Tibial nerve (tissue), 4 donors: ENCODE measurements around the gene RFPL1. TPM values are rescaled to one million over a fixed set of nuclear protein-coding genes. Genes with fewer than 3 reads are reported as not detected.
"Not testable (repeated sequence)": the region's sequence is repeated elsewhere in the genome, so short reads cannot be mapped to it uniquely, and the experiment has no call there.

ENCODE experiments used
- DNase-seq, 2 donors: peaks; one replicate each; pipeline ENCODE4 v3.0.0-alpha.2; 2019; ENCODE audit warnings: low spot score in 2 of 2
- H3K27ac ChIP-seq, 4 donors: fragments of 200-600 bp; sonication (generic) in 3 of 4; one replicate each; pipeline ENCODE4 v1.5.1; 2017 to 2019; ENCODE audit warnings: mild to moderate bottlenecking in 1 of 4
- H3K27me3 ChIP-seq, 2 donors: fragments of 200-600 bp; sonication (generic) in 1 of 2; one replicate each; pipeline versions ENCODE4 v1.5.1 to v1.6.0; 2017 to 2019
- H3K36me3 ChIP-seq, 3 donors: fragments of 200-600 bp; sonication (generic); one replicate each; pipeline ENCODE4 v1.5.1; 2018 to 2019
- H3K4me1 ChIP-seq, 4 donors: fragments of 200-600 bp; sonication (generic) in 3 of 4; one replicate each; pipeline ENCODE4 v1.5.1; 2017 to 2019
- H3K4me3 ChIP-seq, 4 donors: fragments of 200-600 bp; sonication (generic) in 3 of 4; one replicate each; pipeline ENCODE4 v1.5.1; 2017 to 2019; ENCODE audit warnings: mild to moderate bottlenecking in 1 of 4, moderate library complexity in 1 of 4
- H3K9me3 ChIP-seq, 4 donors: fragments of 200-600 bp; sonication (generic) in 3 of 4; one replicate each; pipeline ENCODE4 v1.5.1; 2017 to 2019
- EP300 ChIP-seq, 2 donors: sonication (generic); formaldehyde crosslinking; IDR thresholded peaks; one replicate each; pipeline ENCODE4 v1.6.1; 2017; ENCODE audit warnings: antibody characterized with exemption in 2 of 2, mild to moderate bottlenecking in 1 of 2
- POLR2A ChIP-seq, 2 donors: fragments of 450-650 bp; IDR thresholded peaks; one replicate each; pipeline ENCODE4 v1.6.1; 2017; ENCODE audit warnings: antibody characterized with exemption in 2 of 2, mild to moderate bottlenecking in 2 of 2, moderate library complexity in 2 of 2
- WGBS, 2 donors: methylation state at CpG; one replicate each; pipeline ENCODE4 v1.1.5; 2018; 5-methylcytosine and 5-hydroxymethylcytosine counted together
- total RNA-seq, 4 donors: library from RNA; depleted of rRNA; stranded (reverse); fragments of >200 nt; gene quantifications; one replicate each; pipeline ENCODE4 v1.1.0, GENCODE V29; 2016
- TF ChIP-seq, protein P1 (sequence below), 5 experiments: fragments of 200-600 bp in 3 of 5; fragments of 450-650 bp in 2 of 5; sonication (generic) in 3 of 5; IDR thresholded peaks; one replicate each; pipeline ENCODE4 v1.5.1; 2016 to 2019; ENCODE audit warnings: antibody characterized with exemption in 5 of 5, mild to moderate bottlenecking in 3 of 5, moderate library complexity in 2 of 5

Gene RFPL1
- total RNA-seq = not detected

DNA sequence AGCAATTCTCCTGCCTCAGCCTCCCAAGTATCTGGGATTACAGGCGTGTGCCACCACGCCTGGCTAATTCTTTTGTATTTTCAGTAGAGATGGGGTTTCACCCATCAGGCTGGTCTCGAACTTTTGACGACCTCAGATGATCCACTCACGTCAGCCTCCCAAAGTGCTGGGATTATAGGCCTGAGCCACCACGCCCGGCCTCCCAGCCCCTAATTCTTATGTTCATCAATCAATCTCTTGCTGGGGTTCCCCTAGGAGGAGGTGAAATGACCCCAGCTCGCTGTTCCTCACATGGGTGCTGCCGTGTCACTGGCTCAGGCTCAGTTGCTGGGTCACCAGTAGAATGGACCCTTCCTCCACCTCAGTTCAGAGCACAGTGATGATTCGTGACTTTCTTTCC, at the start of gene RFPL1:
RFPL1 (plus strand) TSS at position 301 of the 400 bp plus-strand sequence.
- not testable (repeated sequence) for H3K4me3 ChIP-seq, DNase-seq, H3K36me3 ChIP-seq, H3K4me1 ChIP-seq, H3K9me3 ChIP-seq, H3K27ac ChIP-seq
- peaks cover 0 to 21% of the 10 kb centered on the region in 2 donors for H3K27me3 ChIP-seq
- WGBS, 2 donors = 91% methylated on average over 10 of the region's 10 CpGs

- 24 to 25% methylated on average over 9 of the region's 9 CpGs for WGBS, 2 donors
- H3K36me3 ChIP-seq = peaks cover 0 to 18% (median 0%) of the 10 kb centered on the region in 3 donors
- TF ChIP-seq, protein P1, sequence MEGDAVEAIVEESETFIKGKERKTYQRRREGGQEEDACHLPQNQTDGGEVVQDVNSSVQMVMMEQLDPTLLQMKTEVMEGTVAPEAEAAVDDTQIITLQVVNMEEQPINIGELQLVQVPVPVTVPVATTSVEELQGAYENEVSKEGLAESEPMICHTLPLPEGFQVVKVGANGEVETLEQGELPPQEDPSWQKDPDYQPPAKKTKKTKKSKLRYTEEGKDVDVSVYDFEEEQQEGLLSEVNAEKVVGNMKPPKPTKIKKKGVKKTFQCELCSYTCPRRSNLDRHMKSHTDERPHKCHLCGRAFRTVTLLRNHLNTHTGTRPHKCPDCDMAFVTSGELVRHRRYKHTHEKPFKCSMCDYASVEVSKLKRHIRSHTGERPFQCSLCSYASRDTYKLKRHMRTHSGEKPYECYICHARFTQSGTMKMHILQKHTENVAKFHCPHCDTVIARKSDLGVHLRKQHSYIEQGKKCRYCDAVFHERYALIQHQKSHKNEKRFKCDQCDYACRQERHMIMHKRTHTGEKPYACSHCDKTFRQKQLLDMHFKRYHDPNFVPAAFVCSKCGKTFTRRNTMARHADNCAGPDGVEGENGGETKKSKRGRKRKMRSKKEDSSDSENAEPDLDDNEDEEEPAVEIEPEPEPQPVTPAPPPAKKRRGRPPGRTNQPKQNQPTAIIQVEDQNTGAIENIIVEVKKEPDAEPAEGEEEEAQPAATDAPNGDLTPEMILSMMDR (IDR thresholded peaks at IDR 0.05) = no peak
- no peak for TF ChIP-seq POLR2A (IDR thresholded peaks at IDR 0.05)
- TF ChIP-seq EP300 (IDR thresholded peaks at IDR 0.05) = no peak
- peak overlapping the region; percentile 32 to 90 (median 87) for H3K27ac ChIP-seq
- H3K4me1 ChIP-seq = peaks cover 0 to 39% (median 26%) of the 10 kb centered on the region in 4 donors
- H3K4me3 ChIP-seq = peak overlapping the region; percentile 49 to 85 (median 77)
- no peaks in the 10 kb centered on the region for H3K9me3 ChIP-seq
- H3K27me3 ChIP-seq = no peaks in the 10 kb centered on the region
- DNase-seq = no peak
Measured at GRCh38 chr22:29388759-29389090, 49.7 kb upstream of the RFPL1 start.

GRCh38 chr22:29390270-29390669, 48.1 kb upstream of the RFPL1 start:
- 94 to 95% methylated on average over 6 of the region's 6 CpGs for WGBS, 2 donors
- Histone ChIP-seq H3K4me3 (no peak overlapping the region), H3K27me3 (no peaks in the 10 kb centered on the region), H3K27ac (no peak overlapping the region), H3K4me1 (peaks cover 0 to 33% (median 23%) of the 10 kb centered on the region in 4 donors), H3K36me3 (peaks cover 0 to 3% (median 0%) of the 10 kb centered on the region in 3 donors), H3K9me3 (no peaks in the 10 kb centered on the region)
- DNase-seq = no peak
- TF ChIP-seq, protein P1 (IDR thresholded peaks at IDR 0.05) = no peak
- TF ChIP-seq EP300 (IDR thresholded peaks at IDR 0.05) = no peak
- TF ChIP-seq POLR2A (IDR thresholded peaks at IDR 0.05) = no peak

DNA sequence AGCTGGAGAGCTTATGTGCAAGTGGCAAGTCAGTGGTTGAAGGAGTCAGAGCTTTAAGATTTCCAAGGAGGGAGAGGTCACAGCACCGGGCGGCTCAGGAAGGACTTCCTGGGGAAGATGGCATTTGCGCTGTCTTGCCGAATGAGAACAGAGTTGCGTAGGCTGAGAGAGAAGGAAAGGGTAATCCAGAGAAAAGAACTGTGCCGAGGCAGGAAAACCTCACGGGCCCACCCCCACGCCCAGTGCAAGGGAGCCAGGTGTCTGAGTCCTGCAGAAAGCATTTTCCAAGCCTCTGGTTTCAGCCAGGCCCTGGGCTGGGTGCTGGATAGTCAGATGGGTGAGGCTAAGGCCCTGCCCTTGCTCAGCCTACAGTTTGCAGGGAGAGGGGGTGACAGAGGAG, 46.8 kb upstream of the RFPL1 start:
- Histone ChIP-seq H3K4me1 (peaks cover 0 to 22% (median 19%) of the 10 kb centered on the region in 4 donors), H3K27ac (no peak overlapping the region), H3K4me3 (no peak overlapping the region), H3K9me3 (no peaks in the 10 kb centered on the region), H3K27me3 (no peaks in the 10 kb centered on the region), H3K36me3 (no peaks in the 10 kb centered on the region)
- no peak for DNase-seq
- WGBS, 2 donors = 63 to 70% methylated on average over 8 of the region's 8 CpGs
- TF ChIP-seq POLR2A (IDR thresholded peaks at IDR 0.05) (no peak), EP300 (IDR thresholded peaks at IDR 0.05) (no peak)
- TF ChIP-seq, protein P1 (IDR thresholded peaks at IDR 0.05) = no peak

DNA sequence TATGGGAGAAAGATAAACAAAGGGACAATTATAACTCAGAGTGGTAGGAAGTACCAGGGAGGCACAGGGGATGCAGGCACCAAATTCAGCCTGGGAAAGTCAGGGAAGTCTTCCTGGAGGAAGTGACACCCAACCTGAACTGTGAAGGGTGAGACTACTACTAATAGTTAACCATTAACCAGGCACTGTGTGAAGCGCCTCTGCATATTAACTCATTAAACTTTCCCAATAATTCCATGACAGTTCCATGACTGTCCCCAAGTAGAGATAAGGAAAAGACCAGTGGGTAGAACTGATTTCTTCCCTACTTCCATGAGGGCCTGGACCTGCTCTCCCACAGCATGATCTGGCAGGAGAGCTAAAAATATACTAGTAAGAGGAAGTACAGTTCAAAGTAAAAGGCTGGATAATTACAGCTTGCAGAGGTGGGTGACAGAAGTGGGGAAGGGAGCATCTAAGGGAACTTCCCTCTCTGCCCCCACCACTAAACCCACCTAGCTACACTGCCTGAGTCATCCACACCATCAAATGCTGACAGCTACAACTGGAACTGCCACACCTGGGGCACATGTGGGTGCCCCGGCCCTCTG, 45.3 kb upstream of the RFPL1 start:
- Histone ChIP-seq H3K4me3 (no peak overlapping the region), H3K27ac (no peak overlapping the region), H3K9me3 (no peaks in the 10 kb centered on the region), H3K4me1 (peaks cover 0 to 9% (median 7%) of the 10 kb centered on the region in 4 donors), H3K36me3 (no peaks in the 10 kb centered on the region), H3K27me3 (no peaks in the 10 kb centered on the region)
- 75 to 85% methylated on average over 2 of the region's 2 CpGs for WGBS, 2 donors
- no peak for TF ChIP-seq POLR2A (IDR thresholded peaks at IDR 0.05)
- TF ChIP-seq, protein P1 (IDR thresholded peaks at IDR 0.05) = no peak
- TF ChIP-seq EP300 (IDR thresholded peaks at IDR 0.05) = no peak
- no peak for DNase-seq
